ENCODE measurements around the gene ROR2.

ROR2 gene

DNA sequence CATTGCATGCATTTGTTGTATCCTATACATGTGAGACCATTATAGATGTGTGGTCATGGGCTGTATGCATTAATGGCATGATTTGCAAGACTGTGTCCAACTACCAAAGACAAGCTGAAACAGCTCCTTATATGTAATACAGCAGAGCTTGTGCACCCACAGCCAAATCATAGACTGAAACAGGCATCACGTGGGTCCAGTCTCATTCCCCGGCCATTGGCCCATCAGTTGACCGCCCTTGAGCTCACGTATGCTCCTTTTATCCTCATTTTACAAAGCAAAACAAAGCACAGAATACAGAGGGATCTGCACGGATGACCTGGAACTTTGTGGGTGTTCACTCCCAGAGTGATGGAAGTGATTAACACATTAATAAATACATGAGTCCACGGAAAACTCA is 109.1 kb downstream of the ROR2 start:
- DNase-seq (ENCODE audit: low read depth in 3 of 3), result no peak

GRCh38 chr9:91840469-91840868 is 109.6 kb downstream of the ROR2 start:
- DNase-seq (ENCODE audit: low read depth in 3 of 3), result no peak

DNA sequence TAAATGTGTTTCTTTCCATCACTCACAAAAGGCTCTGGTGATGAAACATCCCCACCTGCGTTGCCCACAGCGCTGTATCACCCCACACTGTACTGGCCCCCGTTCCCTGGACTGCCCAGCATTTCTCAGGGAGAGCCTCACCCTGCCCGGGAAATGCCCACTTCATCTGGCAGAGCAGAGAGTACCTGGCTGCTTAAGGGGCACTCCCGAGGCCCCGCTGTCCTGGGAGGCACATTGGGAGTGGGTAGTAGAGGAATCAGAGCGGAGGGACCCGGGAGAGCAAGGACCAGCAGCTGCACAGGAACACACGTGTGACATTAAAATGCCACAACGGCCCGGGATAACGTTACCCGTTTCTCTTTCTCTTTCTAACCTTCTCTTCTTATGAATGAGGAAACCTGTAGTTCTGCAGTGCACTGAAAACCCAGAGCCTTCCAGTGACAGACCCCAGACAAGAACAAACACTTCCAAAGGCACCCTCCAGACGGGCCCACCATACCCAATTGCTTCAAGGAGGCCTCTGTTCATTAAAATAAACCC is 110.0 kb downstream of the ROR2 start:
- DNase-seq (ENCODE audit: low read depth in 3 of 3), result no peak

- DNase-seq (ENCODE audit: low read depth in 3 of 3), result no peak
Observed at GRCh38 chr9:91837981-91838731, 111.9 kb downstream of the ROR2 start.

GRCh38 chr9:91836515-91836914 is 113.5 kb downstream of the ROR2 start:
- no peak for DNase-seq (ENCODE audit: low read depth in 3 of 3)

DNA sequence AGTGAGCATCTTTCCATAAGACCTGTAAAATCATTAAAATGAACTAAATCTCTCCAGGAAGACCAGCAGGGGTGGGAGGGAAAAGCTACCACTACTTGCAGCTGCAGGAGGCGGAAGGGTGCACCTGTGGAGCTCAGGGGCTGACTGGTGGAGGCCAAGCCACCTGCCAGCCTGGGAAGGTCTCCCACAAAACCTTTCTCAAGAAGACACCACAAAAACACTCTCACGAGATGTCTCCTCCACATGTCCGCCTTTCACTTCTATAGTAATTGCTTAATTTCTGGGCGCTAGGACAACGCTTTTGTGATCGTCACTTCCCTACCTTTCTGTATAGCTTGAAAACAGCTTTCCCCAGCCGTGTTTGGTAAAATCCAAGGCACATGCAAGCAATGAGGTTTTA is 114.4 kb downstream of the ROR2 start:
- no peak for DNase-seq (ENCODE audit: low read depth in 3 of 3)

GRCh38 chr9:91835216-91835615 is 114.8 kb downstream of the ROR2 start:
- no peak for DNase-seq (ENCODE audit: low read depth in 3 of 3)

DNA sequence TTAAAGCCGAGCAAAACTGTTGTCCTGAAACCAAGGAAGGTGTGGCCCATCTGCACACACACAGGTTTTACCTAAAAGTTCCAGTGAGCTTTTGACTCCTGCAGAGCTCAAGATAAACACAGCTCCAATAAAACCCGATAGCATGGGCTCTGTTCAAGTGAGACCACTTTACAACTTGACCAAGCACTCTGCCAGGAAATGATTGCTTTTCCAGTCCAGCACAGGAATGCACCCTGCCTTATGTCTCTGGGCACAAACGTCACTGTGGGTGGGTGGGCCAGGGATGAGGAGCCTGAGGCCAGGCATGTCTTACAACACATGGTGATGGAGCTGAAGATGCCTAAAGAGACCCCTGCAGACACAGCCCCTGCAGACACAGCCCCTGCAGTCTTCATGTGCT is 115.3 kb downstream of the ROR2 start:
- no peak for DNase-seq (ENCODE audit: low read depth in 3 of 3)

DNA sequence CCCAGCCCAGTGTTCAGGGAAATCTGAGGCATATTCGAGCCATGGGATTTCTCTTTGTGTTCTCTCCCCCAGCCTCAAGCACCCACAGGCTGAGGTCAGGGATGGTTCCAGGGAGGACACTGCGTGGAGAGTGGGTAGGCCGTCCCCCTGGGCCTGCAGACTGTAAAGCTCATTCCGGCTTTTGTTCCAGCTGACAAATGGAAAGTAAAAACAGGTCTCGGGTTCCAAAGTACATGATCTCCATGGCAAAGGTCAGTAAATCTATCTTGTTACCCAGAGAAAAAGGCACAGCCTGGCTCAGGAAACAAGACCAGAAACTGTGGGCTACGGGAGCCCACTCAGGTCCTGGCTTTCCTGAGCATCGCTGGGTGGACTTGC is 116.2 kb downstream of the ROR2 start:
- no peak for DNase-seq (ENCODE audit: low read depth in 3 of 3)

- no peak for DNase-seq (ENCODE audit: low read depth in 3 of 3)
Observed at GRCh38 chr9:91833096-91833877, 116.7 kb downstream of the ROR2 start.

- DNase-seq (ENCODE audit: low read depth in 3 of 3), result no peak
Observed at GRCh38 chr9:91832322-91832721, 117.7 kb downstream of the ROR2 start.

DNA sequence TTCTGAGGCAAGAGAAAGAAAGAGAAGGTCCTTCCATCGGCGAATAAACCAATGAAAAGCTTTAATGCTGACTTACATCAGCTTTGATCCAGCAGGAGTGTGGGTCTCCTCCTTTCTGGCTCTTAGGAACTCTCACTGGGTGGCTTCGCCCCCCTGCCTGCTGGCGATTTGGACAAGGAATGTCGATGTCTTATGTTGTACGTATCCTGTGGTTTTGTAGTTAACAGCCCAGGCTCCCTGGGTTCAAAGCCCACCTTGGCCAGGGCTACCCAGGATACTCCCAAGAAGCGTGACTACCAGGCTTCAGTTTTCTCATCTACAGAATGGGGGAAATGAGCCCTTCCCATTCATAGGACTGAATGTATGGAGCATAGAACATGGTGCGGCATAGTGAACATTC is 124.2 kb downstream of the ROR2 start:
- DNase-seq (ENCODE audit: low read depth in 3 of 3), result no peak

DNA sequence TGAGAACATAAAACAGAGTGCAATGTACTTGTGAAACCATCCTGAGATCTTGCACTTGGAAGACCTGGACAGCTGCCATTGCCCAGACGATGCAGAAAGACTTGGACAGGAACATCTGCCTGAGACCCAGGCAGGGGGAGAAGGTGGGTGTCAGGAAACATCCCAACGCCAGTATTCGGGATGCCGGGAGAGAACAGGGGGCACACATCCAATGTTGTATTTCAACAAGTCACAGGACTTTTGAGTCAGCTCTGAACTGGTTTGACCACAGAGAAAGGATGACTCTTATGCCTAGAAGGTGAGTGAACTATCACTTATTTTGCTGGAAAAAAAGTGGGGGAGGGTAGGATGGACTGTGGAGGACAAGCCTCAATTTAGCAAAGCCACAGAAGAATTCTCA is 124.6 kb downstream of the ROR2 start:
- no peak for DNase-seq (ENCODE audit: low read depth in 3 of 3)

DNA sequence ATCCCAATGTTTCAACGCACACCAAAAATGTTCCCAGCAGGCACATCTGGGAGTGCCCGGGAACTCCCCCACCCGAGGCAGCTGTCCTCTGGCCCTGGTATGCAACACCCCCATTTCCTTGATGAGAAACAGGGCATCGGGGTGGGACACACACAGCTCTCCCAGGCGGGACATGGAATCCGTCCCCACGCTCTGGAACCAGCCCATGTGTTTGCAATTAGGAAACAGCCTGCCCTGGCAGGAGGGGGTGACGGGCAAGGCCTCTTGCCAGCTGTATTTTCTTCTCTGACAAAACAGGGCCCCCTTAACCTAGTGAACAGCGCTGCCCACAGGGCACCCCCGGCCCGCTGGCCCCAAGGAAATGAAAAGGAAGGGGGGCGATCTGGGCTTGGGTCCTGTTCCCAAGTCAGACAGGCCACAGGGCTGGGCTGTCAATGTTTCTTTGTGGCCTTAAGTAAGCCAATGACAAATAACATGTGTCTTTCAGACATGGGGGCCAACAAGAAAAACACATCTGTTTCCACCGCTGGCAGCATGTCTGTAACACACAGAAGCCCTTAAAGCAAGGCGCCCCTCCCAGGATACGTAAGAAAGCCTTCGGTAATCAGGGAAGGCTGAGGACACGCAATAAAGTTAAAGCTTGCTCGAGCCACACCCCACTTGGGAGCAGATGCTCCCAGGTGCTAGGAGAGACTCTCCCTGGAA is 125.3 kb downstream of the ROR2 start:
- no peak for DNase-seq (ENCODE audit: low read depth in 3 of 3)

GRCh38 chr9:91824151-91824550 is 125.9 kb downstream of the ROR2 start:
- DNase-seq (ENCODE audit: low read depth in 3 of 3), result no peak

DNA sequence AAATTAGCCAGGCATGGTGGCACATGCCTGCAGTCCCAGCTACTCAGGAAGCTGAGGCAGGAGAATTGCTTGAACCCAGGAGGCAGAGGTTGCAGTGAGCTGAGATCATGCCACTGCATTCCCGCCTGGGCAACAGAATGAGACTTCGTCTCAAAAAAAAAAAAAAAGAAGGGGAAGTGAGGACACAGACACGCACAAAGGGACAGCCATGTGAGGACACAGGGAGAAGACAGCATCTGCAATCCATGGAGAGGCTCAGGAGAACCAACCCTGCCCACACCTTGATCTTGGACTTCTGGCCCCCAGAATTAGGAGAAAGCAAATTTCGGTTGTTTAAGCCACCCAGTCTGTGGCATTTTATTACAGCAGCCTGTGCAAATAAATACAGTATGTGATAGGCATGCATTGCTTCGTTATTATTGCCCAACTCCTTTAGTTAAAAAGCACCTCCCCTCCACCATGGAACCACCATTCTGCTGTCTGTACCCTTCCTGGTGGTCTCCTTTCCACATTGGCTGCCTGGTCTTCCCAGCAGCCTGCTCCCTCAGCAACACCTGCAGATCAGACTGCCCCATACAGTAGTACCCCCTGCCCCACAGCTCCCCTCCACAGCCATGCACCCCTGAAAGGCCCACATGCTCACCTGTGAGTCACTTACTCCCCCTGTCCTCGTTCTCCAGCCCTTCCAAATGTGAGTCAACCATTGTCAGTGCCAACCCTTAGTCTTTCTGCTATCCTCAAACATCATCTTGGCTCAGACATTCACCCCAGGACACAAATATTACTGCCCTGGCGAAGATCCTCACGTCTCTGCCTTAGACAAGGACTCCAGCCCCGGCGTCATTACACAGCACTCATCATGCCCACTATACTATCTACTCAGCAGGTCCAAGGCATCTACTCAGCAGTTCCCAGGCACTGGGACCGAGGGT is 128.8 kb downstream of the ROR2 start:
- no peak for DNase-seq (ENCODE audit: low read depth in 3 of 3)

- no peak for DNase-seq (ENCODE audit: low read depth in 3 of 3)
Observed at GRCh38 chr9:91820126-91820750, 129.8 kb downstream of the ROR2 start.

DNA sequence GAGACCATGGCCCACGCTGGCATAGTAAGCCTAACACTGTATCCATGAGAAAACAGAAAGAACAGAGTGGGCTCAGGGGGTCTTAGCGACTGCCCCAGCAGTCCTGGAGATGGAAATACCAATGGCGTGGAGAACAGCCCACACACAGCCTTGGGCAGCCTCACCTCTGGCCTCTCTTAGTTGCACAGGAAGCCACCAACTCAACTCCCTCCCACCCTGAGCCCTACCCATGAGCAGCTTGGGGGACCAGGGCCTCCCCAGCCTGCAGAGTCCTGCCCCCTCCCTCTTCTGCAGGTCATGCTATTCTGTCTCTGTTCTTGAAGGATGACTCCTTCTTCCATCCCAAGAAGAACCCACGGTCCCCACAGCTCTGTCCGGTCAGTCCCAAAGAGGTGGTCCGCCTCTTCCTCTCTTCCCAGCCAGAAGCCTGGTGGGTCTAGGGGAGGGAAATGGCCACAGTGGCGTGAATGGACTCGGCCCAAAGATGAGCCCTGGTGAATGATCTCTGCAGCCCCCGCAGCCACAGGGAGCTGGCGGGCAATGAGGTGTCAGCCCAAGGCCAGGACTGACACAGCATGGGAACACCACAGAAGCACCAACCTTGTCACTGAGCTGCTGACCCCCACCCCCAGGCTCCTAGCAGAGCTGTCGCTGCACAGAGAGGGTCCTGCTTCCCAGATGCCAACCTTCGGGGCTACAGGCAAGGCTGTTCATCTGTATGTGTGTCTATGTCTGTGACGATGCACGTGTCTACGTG is 131.2 kb downstream of the ROR2 start:
- DNase-seq (ENCODE audit: low read depth in 3 of 3), result no peak

GRCh38 chr9:91818225-91818585 is 131.8 kb downstream of the ROR2 start:
- DNase-seq (ENCODE audit: low read depth in 3 of 3), result no peak

DNA sequence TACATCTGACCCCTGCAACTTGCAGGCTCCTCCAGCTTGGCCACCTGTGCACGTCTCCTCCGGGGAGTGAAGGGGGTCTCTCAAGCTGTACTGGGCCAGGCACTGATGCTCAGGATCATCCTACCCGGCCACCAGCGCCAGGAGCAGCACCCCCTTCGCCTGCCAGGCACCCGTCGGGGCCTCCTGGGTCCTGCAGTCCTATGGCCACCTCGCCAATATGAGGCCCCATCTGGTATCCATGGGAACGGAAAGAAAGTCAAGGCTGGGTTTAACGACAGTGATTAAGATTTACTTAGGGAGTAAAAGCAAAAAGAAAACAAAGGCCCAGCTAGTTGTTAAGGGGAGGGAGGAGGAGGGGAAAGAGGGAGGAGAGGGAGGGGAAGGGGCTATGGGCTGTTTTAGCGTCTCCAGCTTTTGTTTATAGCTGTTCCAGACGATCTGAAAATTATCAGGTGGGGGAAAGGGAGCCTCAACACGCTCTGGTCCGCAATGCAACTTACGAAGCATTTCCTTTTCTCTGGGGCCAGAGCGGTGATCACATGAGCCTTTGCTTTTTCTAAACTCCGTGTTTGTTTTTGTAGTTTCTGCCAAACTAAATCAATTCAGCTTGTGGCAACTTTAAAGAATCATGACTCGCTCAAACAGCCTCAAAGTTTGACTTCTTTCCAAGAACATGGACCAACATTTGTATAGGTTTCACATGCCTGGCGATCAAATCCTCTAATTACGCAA is 132.4 kb downstream of the ROR2 start:
- no peak for DNase-seq (ENCODE audit: low read depth in 3 of 3)
